ENCODE results near the gene SBK1. TPM values are rescaled to one million over a fixed set of nuclear protein-coding genes. Genes with fewer than 3 reads are reported as not detected.
"Not testable (repeated sequence)": the region's sequence is repeated elsewhere in the genome, so short reads cannot be mapped to it uniquely, and the experiment has no call there.

The SBK1 gene

GRCh38 chr16:28367926-28368325, 75.6 kb downstream of the SBK1 start:
- H2BK12ac ChIP-seq (ENCODE audit: low read length); H3K27ac ChIP-seq (replicated peaks; ENCODE audit: low read length); H3K9me3 ChIP-seq (replicated peaks in 1 of 2; ENCODE audit: control insufficient read depth in 2 of 2, insufficient read depth in 1 of 2, low read depth in 1 of 2, low read length in 2 of 2); H3K36me3 ChIP-seq (replicated peaks in 1 of 2; ENCODE audit: control insufficient read depth in 2 of 2, insufficient read depth in 2 of 2, low read length in 2 of 2); H4K91ac ChIP-seq (ENCODE audit: low read depth, low read length, poor library complexity); H4K8ac ChIP-seq (ENCODE audit: low read depth, low read length); H2AFZ ChIP-seq (ENCODE audit: low read length); H3K4me2 ChIP-seq (ENCODE audit: insufficient read depth, low read length, poor library complexity, severe bottlenecking); H3K14ac ChIP-seq (ENCODE audit: low read length); H3K18ac ChIP-seq (ENCODE audit: low read length); H3K4me1 ChIP-seq (ENCODE audit: control insufficient read depth in 2 of 2, insufficient read depth in 1 of 2, low read depth in 1 of 2, low read length in 2 of 2); H3K79me1 ChIP-seq (ENCODE audit: low read depth, low read length); H2BK15ac ChIP-seq (ENCODE audit: low read length); H3K23ac ChIP-seq (ENCODE audit: low read depth, low read length, poor library complexity); H3K9ac ChIP-seq (ENCODE audit: low read depth, low read length, poor library complexity); H2BK120ac ChIP-seq (ENCODE audit: low read depth, low read length); H3K4me3 ChIP-seq (ENCODE audit: low read length in 2 of 2); H2AK5ac ChIP-seq (ENCODE audit: low read depth, low read length); H3K4ac ChIP-seq (ENCODE audit: low read length); DNase-seq (ENCODE audit: low spot score); H2BK5ac ChIP-seq (ENCODE audit: low read length); H3K27me3 ChIP-seq (ENCODE audit: control insufficient read depth in 3 of 3, insufficient read depth in 3 of 3, low read depth in 1 of 3, low read length in 3 of 3): not testable (repeated sequence)
- WGBS, 2 donors (ENCODE audit: extremely low coverage in 2 of 2, insufficient read length in 2 of 2, insufficient replicate concordance in 1 of 2): no CpG with 5 or more reads among the region's 32 CpGs

Small RNA genes lying within 50 kb of the gene (small RNA-seq; reads per million reads assigned to genes)
- not detected for gene AC138904.2 (ENCODE audit: insufficient read depth)

Measured in neuronal stem cell (in vitro differentiated cells).